H9 (cell line): ENCODE data around the gene M6PR. TPM values are rescaled to one million over a fixed set of nuclear protein-coding genes. Genes with fewer than 3 reads are reported as not detected.

Experiments
- DNase-seq: peaks from one replicate; pipeline ENCODE4 v3.0.0-alpha.2; 2017
- H2AFZ ChIP-seq: one replicate; pipeline ENCODE4 v1.6.1; 2013; ENCODE audit warnings: mild to moderate bottlenecking, low read length, control low read depth, moderate library complexity
- H2AK5ac ChIP-seq: 2 replicates; pipeline ENCODE4 v1.6.1; 2013; ENCODE audit warnings: low read length, control low read depth, mixed read lengths; ENCODE audit not compliant: insufficient read length
- H2BK120ac ChIP-seq: one replicate; pipeline ENCODE4 v1.6.1; 2013; ENCODE audit warnings: low read depth, mild to moderate bottlenecking, low read length, control low read depth, inconsistent platforms; ENCODE audit not compliant: poor library complexity, severe bottlenecking
- H2BK12ac ChIP-seq: 2 replicates; pipeline ENCODE4 v1.6.1; 2013; ENCODE audit warnings: low read length, control low read depth, mixed read lengths, low read depth; ENCODE audit not compliant: insufficient read length
- H2BK15ac ChIP-seq: 2 replicates; pipeline ENCODE4 v1.6.1; 2013; ENCODE audit warnings: low read depth, low read length, control low read depth
- H2BK20ac ChIP-seq: one replicate; pipeline ENCODE4 v1.6.1; 2013; ENCODE audit warnings: low read depth, mild to moderate bottlenecking, low read length, control low read depth, inconsistent platforms; ENCODE audit not compliant: poor library complexity, severe bottlenecking
- H2BK5ac ChIP-seq: 2 replicates; pipeline ENCODE4 v1.6.1; 2013; ENCODE audit warnings: low read length, control low read depth, mixed read lengths; ENCODE audit not compliant: insufficient read length
- H3K14ac ChIP-seq: 2 replicates; pipeline ENCODE4 v1.6.1; 2013; ENCODE audit warnings: low read length, control low read depth; ENCODE audit not compliant: insufficient read depth
- H3K18ac ChIP-seq: 2 replicates; pipeline ENCODE4 v1.6.1; 2013; ENCODE audit warnings: low read depth, mild to moderate bottlenecking, mixed read lengths, low read length, control low read depth; ENCODE audit not compliant: insufficient read length
- H3K23ac ChIP-seq: 2 replicates; pipeline ENCODE4 v1.6.1; 2013; ENCODE audit warnings: low read length, control low read depth, mixed read lengths, low read depth; ENCODE audit not compliant: insufficient read length
- H3K23me2 ChIP-seq: 2 replicates; pipeline ENCODE4 v1.6.1; 2013; ENCODE audit warnings: low read depth, mild to moderate bottlenecking, mixed read lengths, low read length, control low read depth; ENCODE audit not compliant: insufficient read length, poor library complexity, severe bottlenecking
- H3K27ac ChIP-seq: 2 replicates; pipeline ENCODE4 v1.5.1; 2013; ENCODE audit warnings: low read length, control low read depth, mixed read lengths, low read depth; ENCODE audit not compliant: insufficient read length
- H3K27me3 ChIP-seq: 2 replicates; pipeline ENCODE4 v1.6.1; 2013; ENCODE audit warnings: low read length, control low read depth, inconsistent platforms; ENCODE audit not compliant: insufficient read depth
- H3K4ac ChIP-seq: 2 replicates; pipeline ENCODE4 v1.6.1; 2013; ENCODE audit warnings: low read depth, mild to moderate bottlenecking, control low read depth, inconsistent platforms, low read length, moderate library complexity
- H3K4me1 ChIP-seq: 2 replicates; pipeline ENCODE4 v1.6.1; 2013; ENCODE audit warnings: low read length, control low read depth, inconsistent platforms; ENCODE audit not compliant: insufficient read depth
- H3K4me2 ChIP-seq: 2 replicates; pipeline ENCODE4 v1.6.1; 2013; ENCODE audit warnings: low read length, control low read depth, mixed read lengths; ENCODE audit not compliant: insufficient read length, insufficient read depth
- H3K56ac ChIP-seq: 2 replicates; pipeline ENCODE4 v1.6.1; 2013; ENCODE audit warnings: low read depth, mild to moderate bottlenecking, mixed read lengths, low read length, control low read depth; ENCODE audit not compliant: insufficient read length
- H3K79me1 ChIP-seq: 2 replicates; pipeline ENCODE4 v1.6.1; 2013; ENCODE audit warnings: low read depth, mild to moderate bottlenecking, moderate library complexity, low read length, control low read depth, inconsistent platforms; ENCODE audit not compliant: insufficient read depth, poor library complexity, severe bottlenecking
- H3K79me2 ChIP-seq: 2 replicates; pipeline ENCODE4 v1.6.1; 2013; ENCODE audit warnings: low read length, control low read depth, inconsistent platforms; ENCODE audit not compliant: insufficient read depth
- H3K9ac ChIP-seq: 2 replicates; pipeline ENCODE4 v1.6.1; 2013; ENCODE audit warnings: low read length, control low read depth, mixed read lengths; ENCODE audit not compliant: insufficient read length; ENCODE audit errors: extremely low read depth
- H3K9me3 ChIP-seq: one replicate; pipeline ENCODE4 v1.6.1; 2013; ENCODE audit warnings: low read depth, low read length, inconsistent platforms; ENCODE audit not compliant: control insufficient read depth
- H3T11ph ChIP-seq: one replicate; pipeline ENCODE4 v1.6.1; 2013; ENCODE audit warnings: mild to moderate bottlenecking, low read length, control low read depth, inconsistent platforms
- H4K20me1 ChIP-seq: one replicate; pipeline ENCODE4 v1.6.1; 2013; ENCODE audit not compliant: control insufficient read depth, insufficient read length, insufficient read depth
- H4K5ac ChIP-seq: 2 replicates; pipeline ENCODE4 v1.6.1; 2013; ENCODE audit warnings: low read depth, mild to moderate bottlenecking, mixed read lengths, low read length, control low read depth; ENCODE audit not compliant: insufficient read length
- H4K8ac ChIP-seq: replicated peaks from 2 replicates; pipeline ENCODE4 v1.6.1; 2013; ENCODE audit warnings: low read length, control low read depth, mixed read lengths, low read depth; ENCODE audit not compliant: insufficient read length
- H4K91ac ChIP-seq: 2 replicates; pipeline ENCODE4 v1.6.1; 2013; ENCODE audit warnings: low read depth, mild to moderate bottlenecking, moderate library complexity, mixed read lengths, low read length, control low read depth; ENCODE audit not compliant: insufficient read length
- H3K27ac Mint-ChIP-seq, 3 experiments: 2 replicates in 2 of 3; 3 replicates in 1 of 3; pipeline ENCODE4 v1.8.0; 2020 to 2021; ENCODE audit warnings: mixed read lengths in 3 of 3, mild to moderate bottlenecking in 1 of 3, moderate library complexity in 1 of 3
- H3K27me3 Mint-ChIP-seq: 2 replicates; pipeline ENCODE4 v1.8.0; 2021; ENCODE audit warnings: low read depth, mild to moderate bottlenecking, moderate library complexity, mixed read lengths
- H3K36me3 Mint-ChIP-seq, 3 experiments: 2 replicates in 2 of 3; 3 replicates in 1 of 3; pipeline ENCODE4 v1.8.0; 2020 to 2021; ENCODE audit warnings: low read depth in 3 of 3, mixed read lengths in 3 of 3; ENCODE audit not compliant: insufficient read depth in 1 of 3
- H3K4me1 Mint-ChIP-seq, 2 experiments: 2 replicates each; pipeline ENCODE4 v1.8.0; 2020; ENCODE audit warnings: mixed read lengths in 2 of 2
- H3K4me3 Mint-ChIP-seq, 2 experiments: 2 replicates in 1 of 2; 3 replicates in 1 of 2; pipeline ENCODE4 v1.8.0; 2020 to 2021; ENCODE audit warnings: mild to moderate bottlenecking in 2 of 2, mixed read lengths in 2 of 2, moderate library complexity in 1 of 2
- H3K9me3 Mint-ChIP-seq, 2 experiments: 2 replicates in 1 of 2; 3 replicates in 1 of 2; pipeline ENCODE4 v1.8.0; 2020; ENCODE audit warnings: mild to moderate bottlenecking in 2 of 2, mixed read lengths in 2 of 2, moderate library complexity in 1 of 2
- CTCF ChIP-seq: fragments of 200-600 bp; sonication (generic); conservative IDR thresholded peaks from 3 replicates; pipeline ENCODE4 v1.8.0; 2021; ENCODE audit warnings: antibody characterized with exemption, mild to moderate bottlenecking
- total RNA-seq: library from RNA; stranded (reverse); gene quantifications from 2 replicates; pipeline ENCODE4 v1.2.1, GENCODE V29; 2021

The M6PR gene
- total RNA-seq, 1 experiment from 2014 or later = 163 TPM

DNA sequence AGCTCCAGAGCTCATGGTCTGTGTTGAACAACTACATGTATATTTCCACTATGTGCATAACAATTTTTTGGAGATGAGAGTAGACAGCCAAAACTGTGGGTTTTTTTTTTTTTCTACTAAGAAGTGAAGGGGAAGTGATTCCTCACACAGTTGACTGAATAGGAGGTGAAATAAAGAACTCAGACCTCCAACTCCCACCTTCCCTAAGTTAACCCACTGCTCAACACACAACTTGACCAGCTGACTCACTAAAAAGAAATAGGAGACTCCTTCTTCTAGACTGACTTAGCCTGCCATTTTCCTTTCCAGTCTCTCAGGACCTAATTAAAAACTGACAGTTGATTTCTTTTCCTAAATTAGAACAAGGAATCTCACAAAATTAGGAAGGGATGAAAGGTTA lies 1.7 kb downstream of the M6PR start:
- Histone ChIP-seq H3K4me1 (no peaks in the 10 kb centered on the region), H2BK120ac (no peak overlapping the region), H3K18ac (no peak overlapping the region), H4K5ac (no peak overlapping the region), H3K4me2 (peak overlapping the region; percentile 98), H3K56ac (no peak overlapping the region), H3K79me2 (peaks cover 14% of the 10 kb centered on the region), H2BK15ac (no peak overlapping the region), H2BK5ac (no peak overlapping the region), H3K9me3 (peaks cover 1% of the 10 kb centered on the region), H3T11ph (no peak overlapping the region), H2AK5ac (no peak overlapping the region), H3K27ac (no peak overlapping the region), H3K9ac (no peak overlapping the region), H3K23ac (no peak overlapping the region), H4K8ac (no peak overlapping the region), H4K20me1 (no peaks in the 10 kb centered on the region), H3K4ac (no peak overlapping the region), H2AFZ (no peak overlapping the region), H3K79me1 (peaks cover 5% of the 10 kb centered on the region), H3K14ac (no peak overlapping the region), H2BK20ac (no peak overlapping the region), H3K27me3 (no peaks in the 10 kb centered on the region), H4K91ac (no peak overlapping the region), H2BK12ac (no peak overlapping the region), H3K23me2 (peaks cover 14% of the 10 kb centered on the region)
- H3K4me3 Mint-ChIP-seq = peak overlapping the region; percentile 61 to 98; a peak in 4 of 5 replicates
- H3K27ac Mint-ChIP-seq = no peak overlapping the region
- peaks cover 16 to 28% of the 10 kb centered on the region in 2 experiments for H3K4me1 Mint-ChIP-seq
- no peaks in the 10 kb centered on the region; the same call in 1 of the 2 replicates for H3K27me3 Mint-ChIP-seq
- DNase-seq = no peak
- peaks cover 2 to 3% of the 10 kb centered on the region in 2 experiments for H3K9me3 Mint-ChIP-seq
- peaks cover 3 to 50% (median 41%) of the 10 kb centered on the region in 3 experiments; a peak in 6 of 7 replicates for H3K36me3 Mint-ChIP-seq
- TF ChIP-seq CTCF = no peak
